Measurements from ENCODE around the gene RIT1. TPM values are rescaled to one million over a fixed set of nuclear protein-coding genes. Genes with fewer than 3 reads are reported as not detected.
A peak's percentile ranks its signal among the peaks of the same experiment; 100 is the strongest.
"Not testable (repeated sequence)": the region's sequence is repeated elsewhere in the genome, so short reads cannot be mapped to it uniquely, and the experiment has no call there.

Gene RIT1
- total RNA-seq, 3 donors from 2014 or later: 21.8 to 29.7 (median 23.5) TPM

- peaks cover 2% of the 10 kb centered on the region for H3K36me3 ChIP-seq (ENCODE audit: low read depth)
- no peaks in the 10 kb centered on the region for H3K9me3 ChIP-seq
- H3K4me3 ChIP-seq: no peak overlapping the region
- DNase-seq (peak in 1 of 3 donors; percentile 21), ATAC-seq (peak; percentile 34)
- intact Hi-C loops (cut with DNase I, micrococcal nuclease): no loop called here
- peaks cover 9% of the 10 kb centered on the region for H3K4me1 ChIP-seq (ENCODE audit: low read depth)
- no peak for TF ChIP-seq CTCF (IDR thresholded peaks at IDR 0.05)
These were observed 1.3 kb downstream of the RIT1 start for GRCh38 chr1:155909894-155910293.

- TF ChIP-seq CTCF (IDR thresholded peaks at IDR 0.05): no peak
- DNase-seq: no peak
- Histone ChIP-seq H3K9me3 (no peaks in the 10 kb centered on the region), H3K4me1 (ENCODE audit: low read depth) (no peaks in the 10 kb centered on the region), H3K4me3 (no peak overlapping the region), H3K36me3 (ENCODE audit: low read depth) (peaks cover 23% of the 10 kb centered on the region)
- intact Hi-C loops (cut with DNase I, micrococcal nuclease): no loop called here
- no peak for ATAC-seq
These were observed 6.9 kb downstream of the RIT1 start for GRCh38 chr1:155904261-155904660.

- no peak for TF ChIP-seq CTCF (IDR thresholded peaks at IDR 0.05)
- no peak for ATAC-seq
- H3K36me3 ChIP-seq (ENCODE audit: low read depth): peaks cover 28% of the 10 kb centered on the region
- no peak overlapping the region for H3K4me3 ChIP-seq
- no peaks in the 10 kb centered on the region for H3K4me1 ChIP-seq (ENCODE audit: low read depth)
- DNase-seq: no peak
- intact Hi-C loops (cut with DNase I, micrococcal nuclease): no loop called here
- H3K9me3 ChIP-seq: no peaks in the 10 kb centered on the region
These were observed 11.0 kb downstream of the RIT1 start for GRCh38 chr1:155900161-155900560.

- no peak for TF ChIP-seq CTCF (IDR thresholded peaks at IDR 0.05)
- H3K9me3 ChIP-seq: no peaks in the 10 kb centered on the region
- H3K4me1 ChIP-seq (ENCODE audit: low read depth): no peaks in the 10 kb centered on the region
- ATAC-seq (no peak), DNase-seq (no peak)
- peaks cover 24% of the 10 kb centered on the region for H3K36me3 ChIP-seq (ENCODE audit: low read depth)
- H3K4me3 ChIP-seq: no peak overlapping the region
- intact Hi-C loops (cut with DNase I, micrococcal nuclease): no loop called here
These were observed 11.5 kb downstream of the RIT1 start for GRCh38 chr1:155899683-155900082.

GRCh38 chr1:155898888-155899287, 12.3 kb downstream of the RIT1 start:
- intact Hi-C loops (cut with DNase I, micrococcal nuclease): no loop called here
- no peak for ATAC-seq
- Histone ChIP-seq H3K4me3 (no peak overlapping the region), H3K4me1 (ENCODE audit: low read depth) (peaks cover under 1% of the 10 kb centered on the region), H3K36me3 (ENCODE audit: low read depth) (peaks cover 21% of the 10 kb centered on the region), H3K9me3 (no peaks in the 10 kb centered on the region)
- DNase-seq: no peak
- no peak for TF ChIP-seq CTCF (IDR thresholded peaks at IDR 0.05)

GRCh38 chr1:155897746-155898145, 13.4 kb downstream of the RIT1 start:
- ATAC-seq (no peak), DNase-seq (no peak)
- H3K9me3 ChIP-seq: no peaks in the 10 kb centered on the region
- TF ChIP-seq CTCF (IDR thresholded peaks at IDR 0.05): no peak
- intact Hi-C loops (cut with DNase I, micrococcal nuclease): no loop called here
- H3K4me3 ChIP-seq: no peak overlapping the region
- peaks cover 8% of the 10 kb centered on the region for H3K4me1 ChIP-seq (ENCODE audit: low read depth)
- peaks cover 21% of the 10 kb centered on the region for H3K36me3 ChIP-seq (ENCODE audit: low read depth)

- H3K4me3 ChIP-seq; intact Hi-C loops (cut with DNase I, micrococcal nuclease); DNase-seq; H3K9me3 ChIP-seq; ATAC-seq: not testable (repeated sequence)
- Histone ChIP-seq H3K36me3 (ENCODE audit: low read depth) (peaks cover 19% of the 10 kb centered on the region), H3K4me1 (ENCODE audit: low read depth) (peaks cover 11% of the 10 kb centered on the region)
These were observed 14.7 kb downstream of the RIT1 start for GRCh38 chr1:155896476-155896875.

- H3K9me3 ChIP-seq; DNase-seq; intact Hi-C loops (cut with DNase I, micrococcal nuclease); ATAC-seq; H3K4me3 ChIP-seq: not testable (repeated sequence)
- Histone ChIP-seq H3K4me1 (ENCODE audit: low read depth) (peaks cover 11% of the 10 kb centered on the region), H3K36me3 (ENCODE audit: low read depth) (peaks cover 16% of the 10 kb centered on the region)
These were observed 15.5 kb downstream of the RIT1 start for GRCh38 chr1:155895617-155896016.

All from mucosa of descending colon (tissue), 3 donors.